BLaER1 treated with 17β-estradiol and CSF1 and Interleukin-3, amounts not matched to agents 10 nM and 100 nM (cell line): ENCODE data around the gene CD200R1.

Experiments
- H3K27ac ChIP-seq, 11 experiments: shearing (Covaris generic); formaldehyde crosslinking; 2 replicates each; pipeline ENCODE4 v1.8.1; 2022
- H3K27me3 ChIP-seq, 11 experiments: shearing (Covaris generic); formaldehyde crosslinking; 2 replicates each; pipeline ENCODE4 v1.8.1; 2022
- H3K36me3 ChIP-seq, 11 experiments: shearing (Covaris generic); formaldehyde crosslinking; 2 replicates each; pipeline ENCODE4 v1.8.1; 2022
- H3K4me1 ChIP-seq, 10 experiments: shearing (Covaris generic); formaldehyde crosslinking; 2 replicates each; pipeline ENCODE4 v1.8.1; 2022
- H3K4me2 ChIP-seq, 11 experiments: shearing (Covaris generic); formaldehyde crosslinking; 2 replicates each; pipeline ENCODE4 v1.8.1; 2022
- H3K4me3 ChIP-seq, 10 experiments: shearing (Covaris generic); formaldehyde crosslinking; 2 replicates each; pipeline ENCODE4 v1.8.1; 2022
- H3K9ac ChIP-seq, 11 experiments: shearing (Covaris generic); formaldehyde crosslinking; 2 replicates each; pipeline ENCODE4 v1.8.1; 2022
- H3K9me3 ChIP-seq, 11 experiments: shearing (Covaris generic); formaldehyde crosslinking; replicated peaks in 1 of 11; 2 replicates each; pipeline ENCODE4 v1.8.1; 2022
- H4K20me1 ChIP-seq, 11 experiments: shearing (Covaris generic); formaldehyde crosslinking; 2 replicates each; pipeline ENCODE4 v1.8.1; 2022
- Cebpa-rat ChIP-seq, 11 experiments: shearing (Covaris generic); IDR thresholded peaks; 2 replicates each; pipeline ENCODE4 v1.8.1; 2022

CD200R1 gene

GRCh38 chr3:112967425-112967824, 7.5 kb downstream of the CD200R1 start:
- Histone ChIP-seq H4K20me1 (no peaks in the 10 kb centered on the region), H3K9me3 (peaks cover 23 to 37% (median 27%) of the 10 kb centered on the region in 11 experiments), H3K27me3 (no peaks in the 10 kb centered on the region), H3K4me1 (peaks cover 0 to 50% (median 23%) of the 10 kb centered on the region in 10 experiments; a peak in 13 of 20 replicates), H3K9ac (peak overlapping the region in 4 of 11 experiments; percentile 11 to 57 (median 37); a peak in 3 of 22 replicates), H3K36me3 (peaks cover 0 to 17% (median 0%) of the 10 kb centered on the region in 11 experiments; a peak in 5 of 22 replicates), H3K4me2 (peak overlapping the region in 7 of 11 experiments; percentile 35 to 83 (median 68); a peak in 13 of 22 replicates), H3K4me3 (no peak overlapping the region), H3K27ac (peak overlapping the region in 8 of 11 experiments; percentile 13 to 79 (median 60); a peak in 14 of 22 replicates)
- no peak for TF ChIP-seq Cebpa-rat (IDR thresholded peaks at IDR 0.05)

- peaks cover 0 to 50% (median 23%) of the 10 kb centered on the region in 10 experiments; a peak in 13 of 20 replicates for H3K4me1 ChIP-seq
Measured at GRCh38 chr3:112966633-112967032, 8.3 kb downstream of the CD200R1 start.

GRCh38 chr3:112965656-112966055, 9.2 kb downstream of the CD200R1 start:
- H4K20me1 ChIP-seq, result no peaks in the 10 kb centered on the region
- H3K27ac ChIP-seq, result 0 out of 22 replicates have a peak overlapping the region, but pooled peaks of 1 of the 11 experiments have one; percentile 73
- H3K36me3 ChIP-seq, result peaks cover 0 to 18% (median 0%) of the 10 kb centered on the region in 11 experiments; a peak in 5 of 22 replicates
- H3K4me3 ChIP-seq, result no peak overlapping the region
- TF ChIP-seq Cebpa-rat (IDR thresholded peaks at IDR 0.05), result no peak
- H3K9me3 ChIP-seq, result peaks cover 24 to 39% (median 28%) of the 10 kb centered on the region in 11 experiments
- H3K27me3 ChIP-seq, result no peaks in the 10 kb centered on the region
- no peak overlapping the region for H3K9ac ChIP-seq
- peak overlapping the region in 5 of 11 experiments; percentile 42 to 83 (median 68); a peak in 9 of 22 replicates for H3K4me2 ChIP-seq
- H3K4me1 ChIP-seq, result peaks cover 0 to 50% (median 23%) of the 10 kb centered on the region in 10 experiments; a peak in 13 of 20 replicates

More at GRCh38 chr3:112966633-112967032, 8.3 kb downstream of the CD200R1 start:
- no peak for TF ChIP-seq Cebpa-rat (IDR thresholded peaks at IDR 0.05)
- H3K4me2 ChIP-seq, result peak overlapping the region in 7 of 11 experiments; percentile 35 to 83 (median 68); a peak in 14 of 22 replicates
- H3K36me3 ChIP-seq, result peaks cover 0 to 18% (median 0%) of the 10 kb centered on the region in 11 experiments; a peak in 5 of 22 replicates
- no peaks in the 10 kb centered on the region for H3K27me3 ChIP-seq
- no peak overlapping the region for H3K4me3 ChIP-seq
- peaks cover 24 to 39% (median 28%) of the 10 kb centered on the region in 11 experiments for H3K9me3 ChIP-seq
- H3K9ac ChIP-seq, result peak overlapping the region in 5 of 11 experiments; percentile 11 to 57 (median 32); a peak in 5 of 22 replicates
- peak overlapping the region in 9 of 11 experiments; percentile 3 to 79 (median 58); a peak in 14 of 22 replicates for H3K27ac ChIP-seq
- H4K20me1 ChIP-seq, result no peaks in the 10 kb centered on the region

GRCh38 chr3:112963683-112964082, 11.2 kb downstream of the CD200R1 start:
- peaks cover 0 to 18% (median 0%) of the 10 kb centered on the region in 11 experiments; a peak in 5 of 22 replicates for H3K36me3 ChIP-seq
- no peak overlapping the region; a peak in 1 of 20 replicates for H3K4me3 ChIP-seq
- H3K9me3 ChIP-seq, result peaks cover 24 to 38% (median 28%) of the 10 kb centered on the region in 11 experiments
- TF ChIP-seq Cebpa-rat (IDR thresholded peaks at IDR 0.05), result no peak
- H3K4me2 ChIP-seq, result no peak overlapping the region
- H3K9ac ChIP-seq, result no peak overlapping the region
- peaks cover 0 to 51% (median 22%) of the 10 kb centered on the region in 10 experiments; a peak in 13 of 20 replicates for H3K4me1 ChIP-seq
- H4K20me1 ChIP-seq, result no peaks in the 10 kb centered on the region
- H3K27ac ChIP-seq, result no peak overlapping the region
- H3K27me3 ChIP-seq, result no peaks in the 10 kb centered on the region

- 0 out of 22 replicates have a peak overlapping the region, but pooled peaks of 2 of the 11 experiments have one; percentile 16 to 24 for H3K27ac ChIP-seq
- no peak overlapping the region for H3K4me3 ChIP-seq
- TF ChIP-seq Cebpa-rat (IDR thresholded peaks at IDR 0.05), result no peak
- peaks cover 16 to 48% (median 23%) of the 10 kb centered on the region in 11 experiments for H3K9me3 ChIP-seq
- H3K4me2 ChIP-seq, result peak overlapping the region in 3 of 11 experiments; percentile 43 to 79 (median 70); a peak in 5 of 22 replicates
- H4K20me1 ChIP-seq, result no peaks in the 10 kb centered on the region
- peaks cover 0 to 14% (median 0%) of the 10 kb centered on the region in 11 experiments; a peak in 5 of 22 replicates for H3K36me3 ChIP-seq
- no peaks in the 10 kb centered on the region for H3K27me3 ChIP-seq
- H3K4me1 ChIP-seq, result peaks cover 0 to 29% (median 0%) of the 10 kb centered on the region in 10 experiments; a peak in 4 of 20 replicates
- peak overlapping the region in 1 of 11 experiments; percentile 17; a peak in 1 of 22 replicates for H3K9ac ChIP-seq
Measured at GRCh38 chr3:112958811-112959560, 15.9 kb downstream of the CD200R1 start.

GRCh38 chr3:112956351-112956750, 18.6 kb downstream of the CD200R1 start:
- Histone ChIP-seq H3K4me1 (peaks cover 0 to 29% (median 0%) of the 10 kb centered on the region in 10 experiments; a peak in 4 of 20 replicates), H3K4me3 (no peak overlapping the region), H3K9ac (no peak overlapping the region), H3K36me3 (no peaks in the 10 kb centered on the region), H3K4me2 (0 out of 22 replicates have a peak overlapping the region, but pooled peaks of 1 of the 11 experiments have one; percentile 18), H4K20me1 (no peaks in the 10 kb centered on the region), H3K27me3 (no peaks in the 10 kb centered on the region), H3K27ac (no peak overlapping the region), H3K9me3 (peaks cover 0 to 32% (median 8%) of the 10 kb centered on the region in 11 experiments; a peak in 16 of 22 replicates)
- TF ChIP-seq Cebpa-rat (IDR thresholded peaks at IDR 0.05), result no peak

GRCh38 chr3:112948346-112948838, 26.5 kb downstream of the CD200R1 start:
- Histone ChIP-seq H3K9me3 (peaks cover 0 to 21% (median 4%) of the 10 kb centered on the region in 11 experiments; a peak in 6 of 22 replicates), H3K4me3 (no peak overlapping the region)

GRCh38 chr3:112931736-112932521, 43.0 kb downstream of the CD200R1 start:
- Histone ChIP-seq H3K9me3 (peaks cover 4 to 31% (median 17%) of the 10 kb centered on the region in 11 experiments; a peak in 19 of 22 replicates), H3K36me3 (peaks cover 0 to 8% (median 0%) of the 10 kb centered on the region in 11 experiments; a peak in 1 of 22 replicates), H3K27me3 (no peaks in the 10 kb centered on the region), H3K4me3 (no peak overlapping the region), H3K9ac (no peak overlapping the region), H3K4me2 (peak overlapping the region in 3 of 11 experiments; percentile 4 to 36 (median 9); a peak in 3 of 22 replicates), H3K4me1 (peaks cover 0 to 7% (median 2%) of the 10 kb centered on the region in 10 experiments; a peak in 5 of 20 replicates), H4K20me1 (no peaks in the 10 kb centered on the region), H3K27ac (no peak overlapping the region)
- TF ChIP-seq Cebpa-rat (IDR thresholded peaks at IDR 0.05), result no peak

More at GRCh38 chr3:112948346-112948838, 26.5 kb downstream of the CD200R1 start:
- no peaks in the 10 kb centered on the region for H4K20me1 ChIP-seq
- no peaks in the 10 kb centered on the region for H3K36me3 ChIP-seq
- H3K4me2 ChIP-seq, result no peak overlapping the region
- H3K27ac ChIP-seq, result no peak overlapping the region
- no peak overlapping the region for H3K9ac ChIP-seq
- no peaks in the 10 kb centered on the region for H3K4me1 ChIP-seq
- TF ChIP-seq Cebpa-rat (IDR thresholded peaks at IDR 0.05), result no peak
- H3K27me3 ChIP-seq, result no peaks in the 10 kb centered on the region
